GM21825 (cell line): ENCODE results near the gene PODXL.
A peak's percentile ranks its signal among the peaks of the same experiment; 100 is the strongest.
"Not testable (repeated sequence)": the region's sequence is repeated elsewhere in the genome, so short reads cannot be mapped to it uniquely, and the experiment has no call there.

Experiments used
- ATAC-seq: cut with Tn5 transposase; IDR thresholded peaks from one replicate; pipeline ENCODE4 v1.9.1; 2021; ENCODE audit warnings: mild to moderate bottlenecking, moderate library complexity; ENCODE audit not compliant: unreplicated experiment

The PODXL gene

DNA sequence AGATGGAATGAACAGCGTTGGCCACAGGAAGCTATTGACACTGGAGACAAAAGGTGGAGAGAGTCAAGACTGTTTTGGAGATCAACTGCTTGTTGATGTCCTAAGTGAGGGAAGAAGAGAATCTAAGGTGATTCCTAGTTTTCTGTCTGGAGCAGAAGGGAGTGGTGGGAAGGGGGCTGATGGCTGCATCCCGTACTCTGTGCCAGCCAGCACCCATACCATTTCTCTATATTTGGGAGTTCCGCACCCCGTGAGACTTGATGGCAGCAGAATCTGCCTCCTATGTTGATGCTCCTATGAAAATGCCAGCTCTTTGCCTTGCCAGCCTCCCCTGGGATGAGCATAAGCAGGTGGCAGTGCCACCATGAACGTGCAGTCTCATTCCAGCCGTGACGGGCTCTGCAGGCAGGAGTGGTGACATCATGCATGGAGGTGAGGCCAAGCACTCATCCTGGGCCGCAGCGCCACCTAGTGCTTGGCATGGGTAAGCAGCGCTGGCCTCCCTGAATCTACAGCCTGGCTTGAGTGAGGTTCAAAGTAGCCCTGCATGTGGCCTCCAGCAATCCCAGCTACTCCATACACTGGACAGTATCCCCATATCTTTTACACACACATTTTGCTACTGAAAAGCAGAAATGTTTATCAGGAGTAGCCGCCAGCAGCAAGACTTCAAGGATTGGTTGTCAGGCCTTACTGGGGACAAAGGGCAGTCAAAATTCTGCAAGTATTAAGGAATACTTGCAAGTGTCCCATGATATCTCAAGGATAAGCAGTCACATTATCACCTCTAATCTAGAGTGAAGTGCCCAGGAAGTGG, 43.0 kb downstream of the PODXL start:
- ATAC-seq: peak; percentile 98

DNA sequence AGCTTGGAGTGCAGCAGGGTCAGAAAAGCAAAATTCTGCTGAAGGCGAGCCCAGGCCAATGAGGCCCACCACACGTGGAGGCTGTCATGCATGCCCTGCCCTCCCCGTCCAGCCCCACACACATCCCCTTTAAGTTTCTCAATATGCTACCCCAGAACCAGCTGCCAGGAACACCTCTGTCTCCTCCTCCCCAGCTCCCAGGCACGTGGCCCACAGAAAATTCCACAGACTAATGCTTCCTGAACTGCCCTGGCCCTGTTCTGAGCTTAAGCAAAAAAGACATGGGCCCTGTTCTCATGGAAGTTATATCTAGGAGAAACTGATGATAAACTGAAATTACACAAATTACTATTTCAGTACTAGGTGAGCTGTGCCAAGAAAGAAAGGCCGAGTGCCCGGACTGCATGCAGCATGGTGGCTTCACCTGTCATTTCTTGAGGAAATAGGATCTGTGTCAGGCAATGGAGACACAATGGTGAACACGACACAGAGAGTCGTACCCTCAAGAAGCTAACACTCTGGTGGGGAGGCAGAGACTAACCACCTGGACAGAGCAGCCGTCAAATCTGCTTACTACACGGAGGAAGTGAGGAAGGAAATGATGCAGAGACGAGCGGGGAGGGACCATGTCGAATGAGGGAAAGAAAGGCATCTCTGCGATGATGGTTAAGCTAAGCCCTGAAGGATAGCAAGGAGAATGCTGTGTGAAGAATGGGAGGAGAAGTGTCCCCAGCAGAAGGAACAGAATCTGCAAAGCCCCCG, 44.5 kb downstream of the PODXL start:
- no peak for ATAC-seq

DNA sequence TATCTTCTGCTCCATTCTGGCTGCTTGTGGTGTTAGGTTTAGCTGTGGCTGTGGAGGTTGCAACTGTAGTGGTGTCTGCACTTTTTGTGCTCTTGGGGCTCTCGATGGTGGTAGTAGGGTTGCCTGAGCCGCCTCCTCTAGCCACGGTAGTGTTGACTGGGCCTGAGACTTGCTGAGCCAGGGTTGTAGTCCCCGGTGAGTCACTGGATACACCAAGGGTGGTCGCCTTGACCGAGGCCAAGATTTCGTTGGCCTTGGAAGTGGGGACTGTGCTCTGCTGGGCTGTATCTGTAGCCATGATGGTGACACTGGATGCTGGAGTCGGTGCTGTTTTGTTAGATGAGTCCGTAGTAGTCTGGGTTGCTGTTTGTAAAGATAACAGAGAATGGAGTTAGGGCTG, 45.4 kb downstream of the PODXL start:
- ATAC-seq: no peak

DNA sequence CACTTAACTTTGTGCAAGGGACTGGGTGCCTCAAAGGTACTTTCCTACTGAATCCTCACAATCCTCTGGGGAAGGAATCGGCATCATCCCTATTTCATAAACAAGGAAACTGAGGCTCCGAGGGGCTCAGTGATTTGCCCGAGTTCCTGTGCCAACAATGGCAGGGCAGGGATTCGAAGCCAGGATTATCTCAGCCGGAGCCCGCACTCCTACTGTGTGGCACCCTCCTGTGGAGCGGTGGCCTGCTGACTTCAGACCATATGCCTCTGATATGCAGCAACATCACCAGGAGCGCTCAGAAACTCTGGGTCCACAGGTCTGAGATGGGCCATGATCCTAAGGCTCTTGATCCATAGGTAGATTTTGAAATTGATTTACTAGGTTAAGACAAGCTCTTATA, 46.6 kb downstream of the PODXL start:
- no peak for ATAC-seq

DNA sequence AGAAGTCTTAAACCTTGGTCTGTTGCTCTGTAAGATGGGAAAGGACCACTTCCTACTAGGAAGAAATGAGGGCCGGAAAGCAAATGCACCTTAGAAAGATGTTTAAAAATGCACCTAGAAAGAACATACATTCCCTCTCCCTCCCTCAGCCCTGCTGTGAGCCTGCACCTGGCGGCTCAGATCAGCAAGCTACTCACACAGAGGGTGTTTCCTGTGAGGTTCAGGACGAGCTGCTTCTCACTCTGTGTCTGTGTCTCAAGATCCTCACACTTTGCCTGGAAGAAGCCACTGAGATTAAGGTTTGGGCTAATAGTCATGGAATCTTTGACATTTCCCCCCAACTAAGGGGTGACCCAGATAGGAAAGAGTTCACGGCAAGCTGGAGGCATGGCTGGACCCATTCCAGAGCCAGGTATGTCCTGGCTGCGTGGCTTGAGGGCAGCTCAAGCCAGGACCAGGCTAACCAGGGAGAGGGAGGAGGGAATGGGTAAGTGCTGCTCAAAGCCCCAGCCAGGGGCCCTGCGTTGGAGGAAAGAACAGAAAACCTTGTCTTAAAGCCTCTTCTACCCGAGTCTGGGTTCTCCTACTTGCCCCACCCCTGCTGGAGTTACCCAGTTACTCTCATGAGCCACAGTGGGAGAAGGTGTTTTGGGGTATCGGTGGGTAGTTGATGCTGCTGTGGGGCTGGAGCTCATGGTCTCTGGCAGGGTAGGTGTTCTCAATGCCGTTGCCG, 47.5 kb downstream of the PODXL start:
- ATAC-seq: no peak

DNA sequence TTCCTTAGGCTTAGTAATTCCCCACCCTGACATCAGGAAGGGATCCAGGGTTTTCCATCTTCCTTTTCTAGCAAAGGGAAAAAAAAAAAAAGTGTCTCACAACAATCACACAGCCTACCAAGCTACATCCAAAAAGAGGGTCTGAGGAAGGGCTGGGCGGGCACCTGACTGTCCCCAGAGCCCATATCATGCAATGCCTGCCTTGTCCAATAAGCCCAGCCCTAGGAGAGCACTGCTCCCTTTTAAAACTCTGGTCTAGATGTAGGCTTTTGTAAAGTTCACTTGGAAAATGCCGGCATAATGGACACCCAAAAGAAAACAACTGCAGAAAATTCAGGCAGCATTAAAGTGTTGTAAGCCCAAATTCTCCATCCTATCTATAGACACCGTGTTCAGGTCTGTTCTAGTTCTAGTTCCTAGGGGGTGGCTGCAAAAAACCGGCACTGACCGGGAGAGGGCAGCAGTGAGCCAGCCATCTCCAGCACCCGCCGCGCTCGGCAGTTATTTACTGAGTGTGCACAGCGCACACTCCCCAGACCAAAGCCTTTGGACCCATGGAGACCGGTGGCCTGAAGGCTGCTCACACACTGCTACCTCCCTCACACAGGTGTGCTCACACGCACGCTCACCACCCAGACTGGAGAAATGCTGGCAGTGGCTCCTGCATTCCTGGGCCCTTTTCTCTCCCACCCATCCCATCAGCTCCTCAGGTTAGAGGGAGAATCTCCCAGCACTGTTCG, 48.7 kb downstream of the PODXL start:
- ATAC-seq: peak; percentile 58

DNA sequence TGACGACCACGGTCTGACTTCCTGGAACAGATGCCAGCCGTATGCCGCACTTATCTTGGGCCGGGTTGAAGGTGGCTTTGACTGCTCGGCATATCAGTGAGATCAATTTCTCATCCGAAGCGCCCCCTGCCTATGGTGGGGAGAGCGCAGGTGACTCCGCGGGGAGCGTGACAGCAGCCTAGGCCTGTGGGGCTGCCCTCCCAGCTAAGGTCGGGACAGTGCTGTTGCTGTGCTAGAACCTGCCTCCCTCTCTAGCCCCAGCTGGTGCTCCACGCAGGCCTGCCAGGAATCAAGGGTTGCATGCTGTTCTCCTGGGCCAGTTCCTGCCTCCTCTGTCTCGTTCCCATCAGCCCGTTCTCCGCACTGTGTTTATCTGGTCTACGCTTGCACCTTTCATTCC, 49.8 kb downstream of the PODXL start:
- no peak for ATAC-seq

DNA sequence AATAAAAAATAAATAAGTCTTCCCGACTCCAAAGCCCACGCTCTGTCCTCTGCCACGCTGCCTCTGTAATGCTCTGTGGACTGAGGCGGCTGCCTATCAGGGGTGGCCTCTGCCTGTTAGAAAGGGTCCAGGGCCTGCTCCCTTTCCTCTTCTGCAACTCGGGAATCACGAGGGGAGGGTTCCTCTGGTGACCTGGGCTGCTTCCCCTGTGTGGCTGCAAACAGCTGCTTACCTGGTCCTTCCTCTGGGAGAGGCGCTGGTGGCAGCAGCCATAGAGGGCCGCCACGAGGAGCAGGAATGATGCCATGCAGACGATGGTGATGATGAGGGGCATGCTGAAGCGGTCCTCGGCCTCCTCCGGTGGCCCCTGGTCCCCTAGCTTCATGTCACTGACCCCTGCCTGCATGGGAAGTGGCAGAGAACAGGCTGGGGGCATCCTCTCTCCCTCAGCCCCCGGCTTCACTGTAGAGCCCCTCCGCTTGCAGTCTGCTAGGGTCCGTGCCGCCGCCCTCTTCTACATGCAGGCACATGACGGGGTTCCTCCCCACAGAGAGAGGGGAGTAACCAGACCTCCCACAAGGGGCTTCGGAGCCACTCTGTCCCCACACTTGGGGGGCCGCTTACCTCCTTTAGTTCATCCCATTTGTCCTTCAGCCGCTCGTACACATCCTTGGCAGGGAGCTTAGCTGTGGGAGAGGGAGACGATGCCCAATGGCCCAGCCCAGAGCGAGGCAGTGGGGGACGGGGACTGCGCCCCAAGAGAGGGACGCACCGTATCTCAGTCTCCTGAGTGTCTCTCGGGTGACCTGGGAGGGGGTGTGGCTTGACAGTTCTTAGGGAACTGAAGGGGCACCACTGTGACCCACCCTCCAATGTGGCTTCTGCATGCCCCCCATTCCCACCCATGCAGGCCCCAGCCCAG, 50.5 kb downstream of the PODXL start:
- no peak for ATAC-seq

DNA sequence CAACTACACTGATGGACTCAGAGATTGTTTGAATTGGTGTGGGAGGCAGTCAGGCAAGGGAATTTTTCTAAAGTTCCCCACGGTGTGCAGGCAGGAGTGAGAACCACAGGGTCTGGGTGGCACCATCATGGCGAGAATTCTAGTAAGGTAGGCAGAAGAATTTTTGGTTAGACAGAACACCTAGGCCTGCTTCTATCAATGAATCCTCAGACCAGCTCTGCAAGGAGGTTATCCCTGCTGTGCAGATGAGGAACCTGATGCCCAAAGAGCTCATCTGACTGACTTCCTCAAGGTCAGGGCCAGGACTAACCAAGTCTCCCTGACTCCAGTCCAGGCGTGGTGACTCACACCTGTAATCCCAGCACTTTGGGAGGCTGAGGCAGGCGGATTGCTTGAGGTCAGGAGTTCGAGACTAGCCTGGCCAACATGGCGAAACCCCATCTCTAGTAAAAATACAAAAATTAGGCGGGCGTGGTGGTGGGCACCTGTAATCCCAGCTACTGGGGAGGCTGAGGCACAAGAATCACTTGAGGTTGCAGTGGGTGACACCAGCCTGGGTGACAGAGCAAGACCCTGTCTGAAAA, 51.3 kb downstream of the PODXL start:
- not testable (repeated sequence) for ATAC-seq

DNA sequence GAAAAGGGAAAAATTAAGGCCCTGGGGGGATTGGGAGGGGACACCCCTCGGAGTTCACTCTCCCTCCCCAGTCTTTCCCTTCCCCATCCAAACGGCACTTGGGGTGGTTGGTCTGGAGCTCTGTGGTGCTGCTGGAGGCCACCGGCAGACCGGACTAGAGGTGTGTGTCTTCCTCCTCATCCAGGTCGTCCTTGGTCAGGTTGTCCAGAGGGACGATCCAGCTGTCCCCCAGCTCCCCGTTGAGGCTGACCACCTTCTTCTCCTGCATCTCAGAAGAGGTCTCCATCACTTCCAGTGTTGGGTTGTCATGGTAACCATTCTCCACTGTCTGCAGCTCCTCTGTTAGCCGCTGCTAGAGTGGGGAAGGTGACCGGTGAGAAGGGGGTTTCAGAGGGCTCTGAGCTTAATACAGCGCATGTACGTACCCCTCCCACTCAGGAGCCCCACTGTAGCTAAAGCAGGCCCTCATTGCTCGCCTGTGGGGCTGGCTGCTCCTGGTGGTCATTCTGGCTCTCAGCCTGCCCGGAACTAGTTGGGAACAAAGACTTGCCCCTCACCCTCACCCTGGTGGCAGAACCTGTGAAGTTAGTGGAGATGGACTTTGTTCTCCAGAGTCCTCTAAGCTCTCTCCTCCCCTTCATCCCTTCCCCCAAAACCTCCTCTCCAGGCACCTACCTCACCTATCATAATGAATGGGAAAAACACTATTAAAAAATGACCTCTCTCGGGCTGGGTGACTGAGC, 52.1 kb downstream of the PODXL start:
- no peak for ATAC-seq

DNA sequence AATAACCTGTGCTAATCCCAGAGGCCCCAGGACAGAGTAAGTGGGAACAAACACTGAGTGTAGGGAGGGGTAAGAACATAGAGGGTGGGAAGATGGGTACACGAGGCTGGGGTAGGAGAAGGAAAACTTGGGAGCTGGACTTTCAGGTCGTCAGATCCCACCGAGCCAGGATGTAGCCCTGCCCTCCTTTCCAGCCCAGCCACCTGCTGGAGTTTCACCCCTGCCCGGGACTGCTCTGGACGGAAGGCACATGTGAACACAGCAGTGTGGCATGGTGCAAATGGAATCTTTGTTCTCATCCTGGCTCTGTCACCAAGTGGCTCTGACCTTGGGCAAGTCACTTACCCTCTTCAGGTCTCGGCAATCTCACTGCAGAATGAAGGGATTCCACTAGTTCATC, 52.8 kb downstream of the PODXL start:
- ATAC-seq: no peak

DNA sequence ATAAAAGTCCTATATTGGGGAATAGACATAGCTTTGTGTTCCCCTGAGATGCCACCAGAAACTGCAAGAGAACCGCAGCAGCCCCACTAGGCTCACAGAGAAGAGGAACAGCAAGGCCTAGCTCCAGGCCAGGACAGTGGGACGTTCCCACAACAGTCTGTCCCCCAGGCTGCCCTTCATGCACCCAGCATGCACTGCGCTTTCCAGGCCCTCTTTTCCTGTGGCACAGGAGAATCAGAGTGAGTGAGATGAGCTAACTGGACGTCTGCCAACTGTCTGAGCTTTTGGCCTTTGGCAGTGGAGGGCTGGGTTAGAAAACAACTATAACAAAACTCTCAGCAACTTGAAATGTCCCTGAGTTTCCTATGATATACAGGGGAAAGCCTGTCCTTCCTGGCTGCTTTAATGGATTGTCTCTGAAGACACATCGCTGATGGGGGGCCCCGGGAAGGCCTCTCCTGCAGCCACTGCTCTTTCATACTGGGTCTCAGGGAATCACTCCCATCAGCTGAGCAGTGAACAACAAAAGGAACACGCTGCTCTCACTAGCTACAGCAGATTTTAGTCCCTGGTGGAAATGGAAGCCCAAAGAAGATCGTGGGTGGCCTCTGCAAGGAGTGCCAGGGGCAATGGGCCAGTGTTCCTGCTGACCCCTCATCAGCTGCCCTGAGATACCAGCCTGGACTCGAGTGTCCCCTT, 53.5 kb downstream of the PODXL start:
- ATAC-seq: no peak

DNA sequence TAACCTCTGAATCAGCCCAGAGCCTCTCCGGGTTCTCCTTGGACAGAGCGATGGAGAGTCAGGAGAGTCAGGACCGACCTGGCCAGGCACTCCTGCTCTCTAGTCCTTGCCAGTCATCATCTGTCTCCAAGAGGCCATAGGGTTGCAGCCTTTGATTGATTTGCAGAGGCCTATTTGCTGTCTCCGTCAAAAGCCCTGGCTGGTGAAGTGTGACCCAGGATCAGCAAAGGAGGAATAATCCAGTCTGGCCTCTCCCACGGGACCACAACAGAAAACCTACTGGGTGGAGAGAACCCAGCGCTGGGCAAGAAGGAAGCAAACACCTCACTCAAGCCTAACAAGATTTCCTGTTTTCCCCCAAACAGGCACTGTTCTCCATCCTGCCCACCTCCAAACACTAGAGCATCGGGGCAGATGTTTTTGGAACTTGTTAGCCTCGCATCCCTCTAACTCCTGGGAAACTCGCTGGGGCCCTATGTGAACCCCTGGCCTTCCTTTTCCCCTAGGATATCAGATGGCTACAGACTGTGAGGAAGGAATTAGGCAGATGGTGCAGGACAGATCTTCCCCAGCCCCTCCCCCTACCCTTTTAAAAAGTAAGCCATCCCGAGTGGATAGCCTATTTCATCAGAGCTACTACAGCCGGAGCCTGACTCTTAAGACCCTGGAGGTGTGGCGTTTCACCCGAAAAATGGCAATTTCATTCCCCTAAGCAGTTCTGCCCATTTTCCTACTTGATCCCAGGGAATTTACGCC, 54.3 kb downstream of the PODXL start:
- ATAC-seq: no peak

DNA sequence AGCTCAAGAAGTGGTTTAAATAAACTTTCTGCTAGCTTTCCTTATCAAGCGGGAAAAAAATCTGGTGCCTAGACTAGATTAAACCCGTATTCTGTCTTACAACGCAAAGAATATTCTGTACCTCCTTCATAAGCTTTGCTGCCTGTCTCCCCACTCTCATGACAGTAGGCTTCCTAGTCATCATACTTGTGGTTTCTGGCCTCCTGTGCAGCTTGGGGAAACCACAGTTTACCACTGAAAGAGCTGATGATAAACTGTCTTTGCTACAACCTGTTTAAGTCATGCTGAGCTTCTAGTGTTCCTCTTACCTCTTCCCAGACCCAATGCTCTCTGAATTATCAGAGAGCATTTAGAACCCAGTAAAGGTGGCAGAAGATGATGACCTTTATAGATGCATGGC, 55.0 kb downstream of the PODXL start:
- ATAC-seq: peak; percentile 93

DNA sequence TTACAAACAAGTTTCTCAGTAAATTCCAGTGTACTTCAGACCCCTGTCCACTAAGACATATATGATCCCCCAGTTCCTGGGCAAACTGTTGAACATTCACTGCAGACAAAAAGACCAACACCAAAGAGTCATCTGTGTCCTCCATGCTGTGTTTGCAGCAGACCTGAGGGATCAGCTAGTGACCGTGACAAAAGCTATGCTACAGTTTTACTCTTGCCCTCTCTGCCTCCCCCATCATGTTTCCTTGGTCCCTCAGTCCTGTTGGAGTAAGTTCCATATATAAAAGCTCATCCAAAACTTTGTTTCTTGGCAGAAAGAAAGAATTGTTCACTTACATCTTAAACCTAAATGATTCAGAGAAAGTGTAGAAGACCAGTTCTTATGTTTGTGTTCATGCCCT, 56.1 kb downstream of the PODXL start:
- no peak for ATAC-seq

DNA sequence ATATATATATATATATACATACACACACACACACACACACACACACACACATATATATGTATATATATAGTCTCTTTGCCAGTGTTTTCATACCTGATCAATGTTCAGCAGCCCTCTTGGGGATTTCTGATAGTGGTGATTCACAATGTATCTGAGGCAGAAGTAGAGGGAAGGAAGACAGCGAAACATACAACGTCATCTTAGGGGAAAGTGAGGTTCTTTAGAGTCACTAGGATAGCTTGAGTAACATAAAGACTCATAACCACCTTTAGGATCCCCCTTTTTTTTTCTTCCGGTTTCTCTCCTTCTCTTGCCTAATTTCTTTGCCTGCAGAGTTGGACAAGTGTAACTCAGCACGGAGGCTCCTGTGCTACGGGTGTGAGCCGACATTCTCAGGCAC, 56.6 kb downstream of the PODXL start:
- ATAC-seq: no peak

DNA sequence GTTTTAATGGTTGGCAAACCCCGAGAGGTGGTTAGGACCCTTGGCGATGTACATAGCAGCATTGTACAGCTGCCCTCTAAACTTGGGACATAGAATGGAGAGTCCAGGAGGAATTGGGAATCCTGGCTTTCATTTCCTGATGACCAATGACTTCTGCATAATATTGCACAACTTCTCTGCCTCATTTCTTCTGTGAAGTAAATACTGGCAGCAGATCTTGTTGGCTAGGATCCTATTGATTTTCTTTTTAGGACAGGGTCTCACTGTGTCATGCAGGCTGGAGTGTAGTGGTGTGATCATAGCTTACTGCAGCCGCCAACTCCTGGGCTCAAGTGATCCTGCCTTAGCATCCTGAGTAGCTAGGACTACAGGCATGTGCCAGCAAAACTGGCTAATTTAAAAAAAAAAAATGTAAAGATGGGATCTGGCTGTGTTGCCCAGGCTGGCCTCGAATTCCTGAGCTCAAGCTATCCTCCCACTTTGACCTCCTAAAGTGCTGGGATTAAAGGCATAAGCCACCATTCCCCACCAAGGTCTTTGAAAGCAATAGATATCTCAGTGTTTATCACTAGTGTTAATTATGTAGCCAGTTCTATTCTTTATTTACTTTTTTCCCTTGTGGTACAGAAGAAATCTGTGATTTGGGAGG, 58.1 kb downstream of the PODXL start:
- ATAC-seq: no peak
